SK-N-SH (cell line): ENCODE results near the gene VSIG10. TPM values are rescaled to one million over a fixed set of nuclear protein-coding genes. Genes with fewer than 3 reads are reported as not detected.

Source experiments
- CTCF ChIA-PET: fragments of 300-600, 350-600 bp; formaldehyde crosslinking; extraction: SDS; loops from one replicate; lab custom pipeline; 2021; lab: Yijun Ruan, JAX
- POLR2A ChIA-PET: fragments of 350-600 bp; sonication (Branson Sonifier 250); formaldehyde crosslinking; extraction: SDS; loops from one replicate; lab custom pipeline; 2020; ENCODE audit warnings: antibody characterized with exemption, inconsistent platforms; lab: Yijun Ruan, JAX
- DNase-seq: peaks from one replicate; pipeline ENCODE4 v3.0.0; 2012
- H2AFZ ChIP-seq: fragments of 200-600 bp; sonication (generic); 2 replicates; pipeline ENCODE4 v1.8.1; 2016; ENCODE audit warnings: antibody characterized with exemption, mild to moderate bottlenecking, low read depth
- H3F3A ChIP-seq: fragments of 200-600 bp; sonication (generic); replicated peaks from 2 replicates; pipeline ENCODE3; 2016; ENCODE audit warnings: antibody characterized with exemption, mild to moderate bottlenecking; ENCODE audit not compliant: insufficient read depth
- H3K27ac ChIP-seq, 2 experiments: fragments of 200-500 bp in 1 of 2; fragments of 200-600 bp in 1 of 2; sonication (Bioruptor generic) in 1 of 2; sonication (generic), shearing (Covaris generic) in 1 of 2; 2 replicates each; pipeline versions ENCODE4 v1.5.1 to v1.6.1; 2014 to 2016; ENCODE audit warnings: low read depth in 2 of 2, inconsistent platforms in 1 of 2, low read length in 1 of 2, mild to moderate bottlenecking in 1 of 2, mixed read lengths in 1 of 2
- H3K27me3 ChIP-seq: fragments of 200-600 bp; sonication (generic), shearing (Covaris generic); 2 replicates; pipeline ENCODE4 v1.6.1; 2016; ENCODE audit warnings: mixed run types; ENCODE audit not compliant: insufficient read depth
- H3K36me3 ChIP-seq, 2 experiments: fragments of 200-500 bp in 1 of 2; fragments of 200-600 bp in 1 of 2; sonication (Bioruptor generic) in 1 of 2; sonication (generic) in 1 of 2; replicated peaks in 1 of 2; 2 replicates each; pipeline versions ENCODE3 to v1.5.1; 2014 to 2016; ENCODE audit warnings: low read length in 1 of 2, mild to moderate bottlenecking in 1 of 2; ENCODE audit not compliant: insufficient read depth in 2 of 2, control insufficient read depth in 1 of 2
- H3K4me1 ChIP-seq, 2 experiments: fragments of 200-500 bp in 1 of 2; fragments of 200-600 bp in 1 of 2; sonication (Bioruptor generic) in 1 of 2; sonication (generic), shearing (Covaris generic) in 1 of 2; 2 replicates each; pipeline versions ENCODE4 v1.5.1 to v1.6.1; 2014 to 2016; ENCODE audit warnings: low read depth in 1 of 2, low read length in 1 of 2, mixed run types in 1 of 2; ENCODE audit not compliant: insufficient read depth in 2 of 2, control insufficient read depth in 1 of 2
- H3K4me2 ChIP-seq: fragments of 200-600 bp; sonication (generic), shearing (Covaris generic); 2 replicates; pipeline ENCODE4 v1.6.1; 2017; ENCODE audit warnings: mixed run types
- H3K4me3 ChIP-seq, 2 experiments: fragments of 200-500 bp in 1 of 2; fragments of 200-600 bp in 1 of 2; sonication (Bioruptor generic) in 1 of 2; sonication (generic), shearing (Covaris generic) in 1 of 2; 2 replicates each; pipeline versions ENCODE4 v1.5.1 to v1.8.1; 2014 to 2016; ENCODE audit warnings: low read depth in 2 of 2, inconsistent platforms in 1 of 2, low read length in 1 of 2, mild to moderate bottlenecking in 1 of 2, mixed read lengths in 1 of 2, moderate library complexity in 1 of 2
- H3K79me2 ChIP-seq: fragments of 200-600 bp; sonication (generic); 2 replicates; pipeline ENCODE4 v1.8.1; 2017; ENCODE audit warnings: mild to moderate bottlenecking; ENCODE audit not compliant: insufficient read depth
- H3K9ac ChIP-seq: fragments of 200-600 bp; sonication (generic); 2 replicates; pipeline ENCODE4 v1.6.1; 2017; ENCODE audit warnings: mixed run types
- H3K9me2 ChIP-seq: fragments of 200-600 bp; sonication (generic); 2 replicates; pipeline ENCODE4 v1.6.1; 2017; ENCODE audit warnings: mixed run types
- H3K9me3 ChIP-seq: fragments of 200-600 bp; sonication (generic); 2 replicates; pipeline ENCODE4 v1.6.1; 2017; ENCODE audit warnings: mixed run types, mild to moderate bottlenecking, moderate library complexity
- H4K20me1 ChIP-seq: fragments of 200-600 bp; sonication (generic); 2 replicates; pipeline ENCODE4 v1.6.1; 2017; ENCODE audit warnings: mild to moderate bottlenecking, mixed run types; ENCODE audit not compliant: insufficient read depth
- CHD2 ChIP-seq: fragments of 150-350 bp; IDR thresholded peaks from 2 replicates; pipeline ENCODE4 v1.6.1; 2018; ENCODE audit warnings: low read length; ENCODE audit not compliant: partially characterized antibody
- ELF1 ChIP-seq: IDR thresholded peaks from 2 replicates; pipeline ENCODE4 v1.4.0; 2012
- FOSL2 ChIP-seq: IDR thresholded peaks from 2 replicates; pipeline ENCODE4 v1.4.0; 2012; ENCODE audit warnings: low read depth, mild to moderate bottlenecking, moderate library complexity, borderline replicate concordance
- FOXJ3 ChIP-seq: sonication (generic); formaldehyde crosslinking; IDR thresholded peaks from 2 replicates; pipeline ENCODE4 v1.5.1; 2020; ENCODE audit warnings: mild to moderate bottlenecking, missing genetic modification reagents
- JUND ChIP-seq: IDR thresholded peaks from 2 replicates; pipeline ENCODE4 v1.4.0; 2012
- MAX ChIP-seq: IDR thresholded peaks from 2 replicates; pipeline ENCODE4 v1.4.0; 2012; ENCODE audit warnings: low read depth
- MXI1 ChIP-seq: IDR thresholded peaks from 2 replicates; pipeline ENCODE4 v1.6.1; 2012; ENCODE audit warnings: mild to moderate bottlenecking, low read depth, low read length, improper control_type of control experiment
- NFIC ChIP-seq: IDR thresholded peaks from 2 replicates; pipeline ENCODE4 v1.4.0; 2012; ENCODE audit warnings: borderline replicate concordance
- NRF1 ChIP-seq: IDR thresholded peaks from 2 replicates; pipeline ENCODE4 v1.6.1; 2012; ENCODE audit warnings: low read depth, mild to moderate bottlenecking, low read length
- POLR2AphosphoS5 ChIP-seq: IDR thresholded peaks from 2 replicates; pipeline ENCODE4 v1.6.1; 2012; ENCODE audit warnings: low read depth, low read length
- RAD21 ChIP-seq: IDR thresholded peaks from 2 replicates; pipeline ENCODE4 v1.6.1; 2012; ENCODE audit warnings: mild to moderate bottlenecking, low read length
- RFX5 ChIP-seq: IDR thresholded peaks from 2 replicates; pipeline ENCODE4 v1.6.1; 2012; ENCODE audit warnings: mild to moderate bottlenecking, improper control_type of control experiment, low read length
- RXRA ChIP-seq: IDR thresholded peaks from 2 replicates; pipeline ENCODE4 v1.4.0; 2012; ENCODE audit warnings: low read depth, mild to moderate bottlenecking, borderline replicate concordance
- SIN3A ChIP-seq: IDR thresholded peaks from 2 replicates; pipeline ENCODE4 v1.6.1; 2012; ENCODE audit warnings: low read depth, mild to moderate bottlenecking, low read length, moderate library complexity, borderline replicate concordance
- SMC3 ChIP-seq: IDR thresholded peaks from 2 replicates; pipeline ENCODE4 v1.6.1; 2012; ENCODE audit warnings: low read depth, low read length, improper control_type of control experiment
- TEAD4 ChIP-seq: IDR thresholded peaks from 2 replicates; pipeline ENCODE4 v1.4.0; 2012; ENCODE audit warnings: mild to moderate bottlenecking, borderline replicate concordance; ENCODE audit not compliant: insufficient read depth
- USF1 ChIP-seq: IDR thresholded peaks from 2 replicates; pipeline ENCODE4 v1.4.0; 2012; ENCODE audit warnings: low read depth, borderline replicate concordance
- YY1 ChIP-seq: IDR thresholded peaks from 2 replicates; pipeline ENCODE4 v1.4.0; 2012; ENCODE audit warnings: low read depth, mild to moderate bottlenecking
- ZBTB33 ChIP-seq: IDR thresholded peaks from 2 replicates; pipeline ENCODE4 v1.4.0; 2012; ENCODE audit warnings: low read depth, borderline replicate concordance
- WGBS: methylation state at CpG from one replicate; pipeline ENCODE4 v1.1.6; 2017; ENCODE audit warnings: low lambda C conversion rate; 5-methylcytosine and 5-hydroxymethylcytosine counted together
- polyA plus RNA-seq, 3 experiments: library from polyadenylated mRNA; depleted of rRNA; stranded (reverse); fragments of >200 nt; gene quantifications; 2 replicates each; pipeline ENCODE4 v1.2.3, GENCODE V29; 2012

VSIG10 gene
- polyA plus RNA-seq, 1 of the 3 experiments (the other 2 are of a cell fraction) = 12.5 TPM

GRCh38 chr12:118102070-118102469 is 1.7 kb downstream of the VSIG10 start:
- no peak overlapping the region for H3K9ac ChIP-seq
- no peaks in the 10 kb centered on the region for H3K27me3 ChIP-seq
- no peak for TF ChIP-seq FOXJ3 (CRISPR knock-in tag)
- TF ChIP-seq JUND = no peak
- TF ChIP-seq RXRA = no peak
- TF ChIP-seq, all 33 proteins: peak for 0
- H3K4me1 ChIP-seq = peaks cover 0 to 11% of the 10 kb centered on the region in 2 experiments; a peak in 1 of 4 replicates
- no peaks in the 10 kb centered on the region for H4K20me1 ChIP-seq
- peaks cover 0 to 5% of the 10 kb centered on the region in 2 experiments for H3K36me3 ChIP-seq
- H3F3A ChIP-seq = peaks cover 8% of the 10 kb centered on the region
- no peak overlapping the region for H3K27ac ChIP-seq
- no peak for DNase-seq
- H3K79me2 ChIP-seq = peaks cover 23% of the 10 kb centered on the region
- H3K4me3 ChIP-seq = peak overlapping the region in 1 of 2 experiments; percentile 79; a peak in 1 of 4 replicates
- POLR2A ChIA-PET = interaction anchor here (1.0 kb wide), 1 partner anchor 34 kb away, joined by 4 read pairs; the partner anchor contains the start of gene PEBP1
- CTCF ChIA-PET = interaction anchor here (0.7 to 1.5 kb wide), 5 partner anchors 14 to 312 kb away, joined by 3 to 5 read pairs (median 4); no protein-coding TSS in a partner anchor
- H3K9me3 ChIP-seq = no peaks in the 10 kb centered on the region
- H2AFZ ChIP-seq = no peak overlapping the region
- H3K9me2 ChIP-seq = no peaks in the 10 kb centered on the region
- 70% methylated on average over 5 of the region's 6 CpGs for WGBS
- peak overlapping the region; percentile 76 for H3K4me2 ChIP-seq

GRCh38 chr12:118101051-118101450 is 2.8 kb downstream of the VSIG10 start:
- Histone ChIP-seq H2AFZ (no peak overlapping the region), H3K4me1 (peaks cover 0 to 11% of the 10 kb centered on the region in 2 experiments; a peak in 1 of 4 replicates), H3K4me2 (no peak overlapping the region), H3K9ac (no peak overlapping the region), H3K27me3 (no peaks in the 10 kb centered on the region), H3K36me3 (peaks cover 0 to 5% of the 10 kb centered on the region in 2 experiments), H3K79me2 (peaks cover 23% of the 10 kb centered on the region), H3K27ac (no peak overlapping the region), H3K9me2 (no peaks in the 10 kb centered on the region), H3K4me3 (no peak overlapping the region)
- no peak for DNase-seq
- POLR2A ChIA-PET = no interaction called here
- CTCF ChIA-PET = interaction anchor here (1.2 to 1.5 kb wide), 3 partner anchors 15 to 275 kb away, joined by 3 to 5 read pairs (median 4); no protein-coding TSS in a partner anchor
- no peak for TF ChIP-seq SMC3
- TF ChIP-seq MAX = no peak
- no peak for TF ChIP-seq TEAD4
- TF ChIP-seq ELF1 = no peak
- TF ChIP-seq CHD2 = no peak
- TF ChIP-seq RFX5 = no peak
- no peak for TF ChIP-seq YY1
- TF ChIP-seq MXI1 = no peak
- no peak for TF ChIP-seq RAD21
- no peak for TF ChIP-seq NRF1
- no peak for TF ChIP-seq ZBTB33
- TF ChIP-seq FOSL2 = no peak
- no peak for TF ChIP-seq SIN3A
- no peak for TF ChIP-seq RXRA
- no peak for TF ChIP-seq NFIC
- TF ChIP-seq JUND = no peak
- TF ChIP-seq POLR2AphosphoS5 = no peak
- TF ChIP-seq USF1 = no peak
- TF ChIP-seq, all 33 proteins: peak for 0
- no peaks in the 10 kb centered on the region for H3K9me3 ChIP-seq
- 90% methylated on average over 3 of the region's 3 CpGs for WGBS
- H3F3A ChIP-seq = peaks cover 8% of the 10 kb centered on the region
- no peaks in the 10 kb centered on the region for H4K20me1 ChIP-seq
